Muscle of arm (tissue), 12 donors: ENCODE measurements around the gene PSMD11. TPM values are rescaled to one million over a fixed set of nuclear protein-coding genes. Genes with fewer than 3 reads are reported as not detected.

ENCODE experiments used
- polyA plus RNA-seq, 12 donors: library from polyadenylated mRNA; unstranded; fragments of 120-200 nt; gene quantifications; one replicate each; pipeline ENCODE4 v1.2.1, GENCODE V29; 2013; ENCODE audit not compliant: insufficient read length in 12 of 12

Gene PSMD11
- polyA plus RNA-seq, 12 donors: 51.8 to 87.4 (median 72.7) TPM; not detected in 1

Other genes with a start within 250 kb of the PSMD11 start
- gene RHBDL3, start 178.7 kb upstream of the PSMD11 start, polyA plus RNA-seq: 1 to 10 TPM in 9 of 12 donors, under 1 TPM in 2, not detected in 1; 0.84 to 4.9 (median 1.6) TPM
- 10 to 100 TPM in 11 of 12 donors, not detected in 1; 17.4 to 36.1 (median 21.9) TPM for gene C17orf75, start 102.3 kb upstream of the PSMD11 start, polyA plus RNA-seq
- gene ZNF207, start 94.4 kb upstream of the PSMD11 start, polyA plus RNA-seq: 100 to 1,000 TPM in 10 of 12 donors, 10 to 100 TPM in 2; 39.6 to 189 (median 131) TPM
- gene CDK5R1, start 42.5 kb downstream of the PSMD11 start, polyA plus RNA-seq: 10 to 100 TPM in 3 of 12 donors, 1 to 10 TPM in 8, not detected in 1; 6.5 to 11.8 (median 9.1) TPM